Measurements from ENCODE around the gene NR4A2. TPM values are rescaled to one million over a fixed set of nuclear protein-coding genes. Genes with fewer than 3 reads are reported as not detected.
"Not testable (repeated sequence)": the region's sequence is repeated elsewhere in the genome, so short reads cannot be mapped to it uniquely, and the experiment has no call there.

Gene NR4A2
- total RNA-seq, 2 donors from 2014 or later = 2.6 to 4.7 TPM

DNA sequence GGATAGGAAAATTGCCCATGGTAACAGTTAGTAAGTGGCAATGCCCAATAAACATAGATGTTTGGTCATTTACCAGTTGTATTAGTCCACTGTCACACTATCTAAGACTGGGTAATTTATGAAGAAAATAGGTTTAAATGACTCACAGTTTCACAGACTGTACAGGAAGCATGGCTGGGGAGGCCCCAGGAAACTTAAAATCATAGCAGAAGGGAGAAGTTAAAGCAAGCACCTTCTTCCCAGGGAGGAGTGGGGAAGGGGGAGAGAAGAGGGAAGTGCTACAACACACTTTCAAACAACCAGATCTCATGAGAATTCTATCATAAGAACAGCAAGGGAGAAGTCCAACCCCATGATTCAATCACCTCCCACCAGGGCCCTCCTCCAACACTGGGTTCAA lies 23.4 kb downstream of the NR4A2 start:
- H3K4me1 ChIP-seq = no peaks in the 10 kb centered on the region
- intact Hi-C loops (cut with DNase I) = no loop called here
- TF ChIP-seq, protein P1, sequence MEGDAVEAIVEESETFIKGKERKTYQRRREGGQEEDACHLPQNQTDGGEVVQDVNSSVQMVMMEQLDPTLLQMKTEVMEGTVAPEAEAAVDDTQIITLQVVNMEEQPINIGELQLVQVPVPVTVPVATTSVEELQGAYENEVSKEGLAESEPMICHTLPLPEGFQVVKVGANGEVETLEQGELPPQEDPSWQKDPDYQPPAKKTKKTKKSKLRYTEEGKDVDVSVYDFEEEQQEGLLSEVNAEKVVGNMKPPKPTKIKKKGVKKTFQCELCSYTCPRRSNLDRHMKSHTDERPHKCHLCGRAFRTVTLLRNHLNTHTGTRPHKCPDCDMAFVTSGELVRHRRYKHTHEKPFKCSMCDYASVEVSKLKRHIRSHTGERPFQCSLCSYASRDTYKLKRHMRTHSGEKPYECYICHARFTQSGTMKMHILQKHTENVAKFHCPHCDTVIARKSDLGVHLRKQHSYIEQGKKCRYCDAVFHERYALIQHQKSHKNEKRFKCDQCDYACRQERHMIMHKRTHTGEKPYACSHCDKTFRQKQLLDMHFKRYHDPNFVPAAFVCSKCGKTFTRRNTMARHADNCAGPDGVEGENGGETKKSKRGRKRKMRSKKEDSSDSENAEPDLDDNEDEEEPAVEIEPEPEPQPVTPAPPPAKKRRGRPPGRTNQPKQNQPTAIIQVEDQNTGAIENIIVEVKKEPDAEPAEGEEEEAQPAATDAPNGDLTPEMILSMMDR (IDR thresholded peaks at IDR 0.05) = no peak
- DNase-seq = no peak
- no peaks in the 10 kb centered on the region for H3K36me3 ChIP-seq
- H3K4me3 ChIP-seq = no peak overlapping the region
- H3K27ac ChIP-seq = no peak overlapping the region
- no peaks in the 10 kb centered on the region for H3K9me3 ChIP-seq
- no peaks in the 10 kb centered on the region for H3K27me3 ChIP-seq
- no peak overlapping the region for H3K9ac ChIP-seq (ENCODE audit: low read depth in 2 of 2, low read length in 2 of 2)

DNA sequence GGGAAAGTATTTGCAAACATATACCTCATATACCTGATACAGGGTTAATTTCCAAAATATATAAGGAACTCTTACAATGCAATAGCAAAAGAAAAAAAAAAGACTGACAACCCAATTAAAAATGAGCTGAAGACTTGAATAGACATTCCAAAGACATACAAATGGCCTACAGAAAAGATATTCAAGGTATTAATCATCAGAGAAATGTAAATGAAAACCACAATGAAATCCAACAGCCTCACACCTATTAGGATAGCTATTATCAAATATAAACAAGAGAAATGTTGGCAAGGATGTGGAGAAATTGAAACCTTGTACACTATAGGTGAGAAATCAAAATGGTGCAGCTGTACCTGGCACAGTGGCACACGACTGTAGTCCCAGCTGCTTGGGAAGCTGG lies 25.7 kb downstream of the NR4A2 start:
- Histone ChIP-seq H3K27ac (no peak overlapping the region), H3K4me1 (no peaks in the 10 kb centered on the region), H3K9me3 (no peaks in the 10 kb centered on the region), H3K9ac (ENCODE audit: low read depth in 2 of 2, low read length in 2 of 2) (no peak overlapping the region), H3K27me3 (no peaks in the 10 kb centered on the region), H3K4me3 (no peak overlapping the region), H3K36me3 (no peaks in the 10 kb centered on the region)
- TF ChIP-seq, protein P1 (IDR thresholded peaks at IDR 0.05) = no peak
- no peak for DNase-seq
- intact Hi-C loops (cut with DNase I) = no loop called here

DNA sequence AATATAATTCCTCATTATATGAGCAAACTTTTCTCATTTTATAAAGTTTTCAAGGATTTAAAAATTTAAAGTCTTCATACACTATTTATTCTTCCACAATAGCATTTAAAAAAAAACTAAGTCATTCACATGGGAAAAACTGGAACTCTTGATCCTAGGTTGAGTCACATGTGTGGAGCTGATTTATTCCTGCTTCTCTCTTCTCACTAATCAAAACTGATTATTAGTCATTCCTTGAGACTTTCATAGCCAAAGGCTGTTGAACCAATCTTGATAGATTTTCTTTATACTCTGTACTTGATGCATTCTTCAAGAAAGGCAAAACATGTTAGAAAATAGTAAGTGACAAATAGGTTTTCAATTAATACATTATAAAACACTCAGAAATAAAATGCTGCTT lies 27.4 kb downstream of the NR4A2 start:
- Histone ChIP-seq H3K27ac (no peak overlapping the region), H3K4me3 (no peak overlapping the region), H3K4me1 (no peaks in the 10 kb centered on the region), H3K9me3 (no peaks in the 10 kb centered on the region), H3K9ac (ENCODE audit: low read depth in 2 of 2, low read length in 2 of 2) (no peak overlapping the region), H3K27me3 (no peaks in the 10 kb centered on the region), H3K36me3 (no peaks in the 10 kb centered on the region)
- intact Hi-C loops (cut with DNase I) = no loop called here
- TF ChIP-seq, protein P1 (IDR thresholded peaks at IDR 0.05) = no peak
- no peak for DNase-seq

DNA sequence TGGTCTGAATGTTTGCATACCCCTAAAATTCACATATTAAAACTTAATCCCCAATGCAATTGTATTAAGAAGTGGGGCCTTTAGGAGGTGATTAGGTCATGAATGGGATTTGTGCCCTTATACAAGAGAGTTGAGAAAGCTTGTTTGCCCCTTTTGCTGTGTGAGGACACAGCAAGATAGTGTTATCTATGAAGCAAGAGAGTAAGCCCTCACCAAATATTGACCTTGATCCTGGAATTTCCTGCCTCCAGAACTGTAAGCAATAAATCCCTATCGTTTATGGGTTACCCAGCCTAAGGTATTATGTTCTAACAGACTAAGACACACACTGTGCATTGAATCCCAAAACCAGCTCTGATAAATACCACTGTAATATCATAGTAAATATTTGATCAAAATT lies 32.2 kb downstream of the NR4A2 start:
- Histone ChIP-seq H3K9ac (ENCODE audit: low read depth in 2 of 2, low read length in 2 of 2) (no peak overlapping the region), H3K4me3 (no peak overlapping the region), H3K27me3 (no peaks in the 10 kb centered on the region), H3K36me3 (no peaks in the 10 kb centered on the region), H3K9me3 (no peaks in the 10 kb centered on the region), H3K4me1 (no peaks in the 10 kb centered on the region), H3K27ac (no peak overlapping the region)
- DNase-seq = no peak
- intact Hi-C loops (cut with DNase I) = no loop called here
- TF ChIP-seq, protein P1 (IDR thresholded peaks at IDR 0.05) = no peak

DNA sequence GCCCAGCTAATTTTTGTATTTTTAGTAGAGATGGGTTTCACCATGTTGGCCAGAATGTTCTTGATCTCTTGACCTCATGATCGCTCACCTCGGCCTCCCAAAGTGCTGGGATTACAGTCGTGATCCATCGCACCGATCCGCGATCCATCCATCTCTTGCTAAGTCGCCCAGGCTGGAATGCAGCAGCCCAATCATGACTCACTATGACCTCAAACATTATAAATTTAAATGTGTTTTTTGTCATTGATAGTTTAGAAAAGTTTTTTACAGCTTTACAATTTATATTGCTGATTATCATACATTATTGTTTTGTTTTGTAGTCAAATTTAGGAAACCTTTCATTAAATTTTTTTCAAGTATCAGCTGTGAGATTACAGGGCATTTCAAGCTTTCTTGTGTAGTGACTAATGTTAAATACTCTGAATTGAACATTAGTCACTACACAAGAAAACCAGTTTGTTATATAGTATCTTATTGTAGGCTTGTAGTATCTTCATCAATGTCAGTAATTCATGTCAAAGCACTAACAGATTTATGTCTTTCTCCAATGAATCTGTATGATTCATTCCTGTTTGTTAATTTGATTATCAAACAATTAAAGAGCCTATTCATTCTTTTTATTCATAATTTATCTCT lies 37.5 kb downstream of the NR4A2 start:
- Histone ChIP-seq H3K27ac (no peak overlapping the region), H3K4me3 (no peak overlapping the region), H3K36me3 (no peaks in the 10 kb centered on the region), H3K9ac (ENCODE audit: low read depth in 2 of 2, low read length in 2 of 2) (no peak overlapping the region), H3K4me1 (no peaks in the 10 kb centered on the region), H3K27me3 (no peaks in the 10 kb centered on the region), H3K9me3 (no peaks in the 10 kb centered on the region)
- intact Hi-C loops (cut with DNase I) = no loop called here
- TF ChIP-seq, protein P1 (IDR thresholded peaks at IDR 0.05) = no peak
- no peak for DNase-seq

DNA sequence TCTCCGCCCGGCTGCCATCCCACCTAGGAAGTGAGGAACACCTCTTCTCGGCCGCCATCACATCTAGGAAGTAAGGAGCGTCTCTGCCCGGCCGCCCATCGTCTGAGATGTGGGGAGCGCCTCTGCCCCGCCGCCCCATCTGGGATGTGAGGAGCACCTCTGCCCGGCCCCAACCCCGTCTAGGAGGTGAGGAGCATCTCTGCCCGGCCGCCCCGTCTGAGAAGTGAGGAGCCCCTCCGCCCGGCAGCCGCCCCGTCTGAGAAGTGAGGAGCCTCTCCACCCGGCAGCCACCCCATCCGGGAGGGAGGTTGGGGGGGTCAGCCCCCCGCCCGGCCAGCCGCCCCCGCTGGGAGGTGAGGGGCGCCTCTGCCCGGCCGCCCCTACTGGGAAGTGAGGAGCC lies 39.1 kb downstream of the NR4A2 start:
- H3K4me1 ChIP-seq; DNase-seq; H3K36me3 ChIP-seq; H3K4me3 ChIP-seq; intact Hi-C loops (cut with DNase I); H3K9me3 ChIP-seq; H3K27me3 ChIP-seq; H3K27ac ChIP-seq; H3K9ac ChIP-seq (ENCODE audit: low read depth in 2 of 2, low read length in 2 of 2): not testable (repeated sequence)

Data from colonic mucosa (tissue), 4 donors.